ENCODE measurements around the gene MOV10.

Gene MOV10

GRCh38 chr1:112743174-112744008 is 68.9 kb downstream of the MOV10 start:
- DNase-seq: no peak

GRCh38 chr1:112744009-112744578 is 69.6 kb downstream of the MOV10 start:
- DNase-seq: no peak

- no peak for DNase-seq
Observed at GRCh38 chr1:112748396-112748795, 73.9 kb downstream of the MOV10 start.

All from effector CD4-positive, alpha-beta T cell (primary cell).